Measurements from ENCODE around the gene PRRX2. TPM values are rescaled to one million over a fixed set of nuclear protein-coding genes. Genes with fewer than 3 reads are reported as not detected.

PRRX2 gene
- 1 to 10 TPM in 4 of 7 donors, under 1 TPM in 3; 0.20 to 4.0 (median 1.4) TPM for total RNA-seq
- under 1 TPM; 0.33 to 0.77 TPM for polyA plus RNA-seq
- long read RNA-seq, donor 1: 0 reads
- long read RNA-seq, donor 2, transcript PRRX2-201 (4 exons, 1,311 nt): major isoform, 9 of 30 reads
- long read RNA-seq, donor 2, partial matches to known transcripts: 21 of 30 reads
- long read RNA-seq, donor 2, other reads (novel, unspliced or antisense): 0 of 30 reads
- long read RNA-seq, donor 3: 0 reads

DNA sequence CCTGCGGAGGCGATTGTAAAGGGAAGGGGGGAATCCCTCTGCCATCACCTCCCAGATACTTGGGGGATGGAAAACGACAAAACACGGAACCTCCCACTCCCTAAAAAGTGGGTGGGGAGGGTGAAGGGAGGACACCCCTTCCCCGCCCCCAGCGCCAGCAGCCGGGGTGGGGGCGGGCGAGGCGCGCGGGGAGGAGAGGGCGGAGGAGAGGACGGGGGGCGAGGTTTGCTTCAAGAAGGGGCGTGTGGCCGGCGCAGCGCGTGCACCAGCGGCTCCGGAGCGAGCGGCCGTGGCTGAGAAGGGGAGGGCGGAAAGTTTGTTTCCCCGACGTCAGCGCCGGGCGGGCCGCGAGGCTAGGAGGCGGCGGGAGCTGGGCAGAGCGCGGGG is at the start of gene PRRX2:
Gene PRRX2, plus strand, starts transcription at position 259 of the 387 bp plus-strand sequence. CDS start 221 bp downstream, outside the sequence.
- Histone ChIP-seq H3K4me3 (peak within 1 kb of the TSS; percentile 23), H3K4me1 (ENCODE audit: insufficient read depth) (no peaks in the 10 kb centered on the region), H3K36me3 (no peaks in the 10 kb centered on the region), H3K9me3 (no peaks in the 10 kb centered on the region), H3K27me3 (no peaks in the 10 kb centered on the region), H3K27ac (no peak within 1 kb of the TSS)
- intact Hi-C loops (cut with DNase I): loop anchor here in 1 of 4 donors (5.0 kb wide), 1 partner anchor 817 kb away; no protein-coding TSS in a partner anchor
- 1 to 2% (median 1%) methylated on average over 25 to 37 of the region's 37 CpGs for WGBS, 3 donors
- DNase-seq: no peak
- TF ChIP-seq POLR2A (IDR thresholded peaks at IDR 0.05): no peak
- no peak for TF ChIP-seq EP300 (IDR thresholded peaks at IDR 0.05)
- TF ChIP-seq, protein P1, sequence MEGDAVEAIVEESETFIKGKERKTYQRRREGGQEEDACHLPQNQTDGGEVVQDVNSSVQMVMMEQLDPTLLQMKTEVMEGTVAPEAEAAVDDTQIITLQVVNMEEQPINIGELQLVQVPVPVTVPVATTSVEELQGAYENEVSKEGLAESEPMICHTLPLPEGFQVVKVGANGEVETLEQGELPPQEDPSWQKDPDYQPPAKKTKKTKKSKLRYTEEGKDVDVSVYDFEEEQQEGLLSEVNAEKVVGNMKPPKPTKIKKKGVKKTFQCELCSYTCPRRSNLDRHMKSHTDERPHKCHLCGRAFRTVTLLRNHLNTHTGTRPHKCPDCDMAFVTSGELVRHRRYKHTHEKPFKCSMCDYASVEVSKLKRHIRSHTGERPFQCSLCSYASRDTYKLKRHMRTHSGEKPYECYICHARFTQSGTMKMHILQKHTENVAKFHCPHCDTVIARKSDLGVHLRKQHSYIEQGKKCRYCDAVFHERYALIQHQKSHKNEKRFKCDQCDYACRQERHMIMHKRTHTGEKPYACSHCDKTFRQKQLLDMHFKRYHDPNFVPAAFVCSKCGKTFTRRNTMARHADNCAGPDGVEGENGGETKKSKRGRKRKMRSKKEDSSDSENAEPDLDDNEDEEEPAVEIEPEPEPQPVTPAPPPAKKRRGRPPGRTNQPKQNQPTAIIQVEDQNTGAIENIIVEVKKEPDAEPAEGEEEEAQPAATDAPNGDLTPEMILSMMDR (IDR thresholded peaks at IDR 0.05): no peak

DNA sequence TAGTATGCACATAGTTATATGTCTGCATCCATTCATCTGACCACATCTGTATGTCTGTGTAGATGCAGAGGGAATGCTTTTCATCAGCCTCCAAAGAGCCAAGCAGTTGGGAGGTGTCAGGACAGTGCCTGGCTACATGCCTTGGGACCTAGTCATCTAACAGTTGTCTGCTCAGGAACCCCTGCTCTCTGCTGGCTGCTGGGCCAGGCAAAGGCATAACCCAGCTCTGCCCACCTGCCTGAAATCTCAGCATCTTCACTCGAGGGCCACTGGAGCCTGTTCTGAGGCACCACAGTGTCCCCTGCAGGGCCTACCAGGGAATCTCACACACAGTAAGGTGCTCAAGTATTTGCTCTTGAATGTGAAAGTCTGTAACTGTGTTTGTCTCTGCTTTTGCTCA is 48.3 kb upstream of the PRRX2 start:
- H3K27ac ChIP-seq: no peak overlapping the region
- no peak for DNase-seq
- no peaks in the 10 kb centered on the region for H3K9me3 ChIP-seq
- H3K4me3 ChIP-seq: no peak overlapping the region
- TF ChIP-seq POLR2A (IDR thresholded peaks at IDR 0.05) (no peak), EP300 (IDR thresholded peaks at IDR 0.05) (no peak)
- intact Hi-C loops (cut with DNase I): loop anchor here in 1 of 4 donors (10.0 kb wide), 1 partner anchor 292 kb away; no protein-coding TSS in a partner anchor
- H3K36me3 ChIP-seq: no peaks in the 10 kb centered on the region
- H3K4me1 ChIP-seq (ENCODE audit: insufficient read depth): peaks cover 4% of the 10 kb centered on the region
- 0 to 9% (median 6%) methylated on average over 1 of the region's 1 CpG for WGBS, 3 donors
- H3K27me3 ChIP-seq: no peaks in the 10 kb centered on the region

DNA sequence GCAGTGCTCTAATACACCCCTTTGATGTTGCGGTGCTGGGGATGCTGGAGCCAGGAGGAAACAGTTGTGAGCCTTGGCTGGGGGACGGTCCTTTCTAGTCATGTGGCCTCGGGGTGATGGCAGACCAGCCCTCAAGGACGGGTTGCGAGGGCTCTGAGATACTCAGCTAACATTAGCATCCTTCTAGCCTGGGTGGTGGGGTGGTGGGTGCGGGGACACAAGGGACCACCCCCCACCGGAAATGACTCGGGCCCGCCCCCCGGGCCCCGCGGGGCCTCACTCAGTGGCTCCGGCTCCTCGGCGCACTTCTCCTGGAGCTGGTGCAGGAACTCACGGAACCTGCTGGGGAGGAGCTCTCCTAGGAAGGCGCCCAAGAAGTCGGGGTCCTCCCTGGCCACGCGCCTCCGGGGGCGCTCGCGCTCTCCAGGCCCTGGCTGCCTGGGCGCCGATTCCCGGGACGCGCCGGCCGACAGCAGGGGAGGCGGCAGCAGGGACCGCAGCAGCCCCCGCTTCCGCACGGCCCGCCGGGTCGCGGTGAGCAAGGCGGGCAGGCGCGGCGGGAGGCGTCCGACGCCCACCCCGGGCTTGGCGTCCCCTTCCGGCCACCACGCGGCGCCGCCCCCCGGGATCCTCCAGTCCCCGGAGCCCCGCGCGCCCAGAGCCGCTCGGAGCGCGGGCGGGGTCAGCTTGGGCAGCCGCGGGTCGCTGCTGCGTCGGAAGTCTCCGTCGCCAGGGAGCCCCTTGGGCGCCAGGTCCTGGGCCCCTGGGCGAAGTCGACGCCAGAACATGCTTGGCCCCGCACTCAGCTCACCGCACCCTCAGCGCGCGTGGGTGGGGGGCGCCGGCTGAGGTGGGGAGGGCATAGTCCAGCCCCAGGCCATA is 45.4 kb upstream of the PRRX2 start:
- WGBS, 3 donors: 1 to 2% (median 2%) methylated on average over 54 to 82 of the region's 82 CpGs
- Histone ChIP-seq H3K27ac (no peak overlapping the region), H3K36me3 (no peaks in the 10 kb centered on the region), H3K9me3 (no peaks in the 10 kb centered on the region), H3K4me3 (peak overlapping the region; percentile 36), H3K27me3 (no peaks in the 10 kb centered on the region), H3K4me1 (ENCODE audit: insufficient read depth) (peaks cover 4% of the 10 kb centered on the region)
- DNase-seq: peak in 1 of 5 donors; percentile 48
- intact Hi-C loops (cut with DNase I): loop anchor here in 1 of 4 donors (10.0 kb wide), 1 partner anchor 295 kb away; no protein-coding TSS in a partner anchor
- no peak for TF ChIP-seq EP300 (IDR thresholded peaks at IDR 0.05)
- TF ChIP-seq, protein P1 (IDR thresholded peaks at IDR 0.05): no peak
- TF ChIP-seq POLR2A (IDR thresholded peaks at IDR 0.05): no peak

DNA sequence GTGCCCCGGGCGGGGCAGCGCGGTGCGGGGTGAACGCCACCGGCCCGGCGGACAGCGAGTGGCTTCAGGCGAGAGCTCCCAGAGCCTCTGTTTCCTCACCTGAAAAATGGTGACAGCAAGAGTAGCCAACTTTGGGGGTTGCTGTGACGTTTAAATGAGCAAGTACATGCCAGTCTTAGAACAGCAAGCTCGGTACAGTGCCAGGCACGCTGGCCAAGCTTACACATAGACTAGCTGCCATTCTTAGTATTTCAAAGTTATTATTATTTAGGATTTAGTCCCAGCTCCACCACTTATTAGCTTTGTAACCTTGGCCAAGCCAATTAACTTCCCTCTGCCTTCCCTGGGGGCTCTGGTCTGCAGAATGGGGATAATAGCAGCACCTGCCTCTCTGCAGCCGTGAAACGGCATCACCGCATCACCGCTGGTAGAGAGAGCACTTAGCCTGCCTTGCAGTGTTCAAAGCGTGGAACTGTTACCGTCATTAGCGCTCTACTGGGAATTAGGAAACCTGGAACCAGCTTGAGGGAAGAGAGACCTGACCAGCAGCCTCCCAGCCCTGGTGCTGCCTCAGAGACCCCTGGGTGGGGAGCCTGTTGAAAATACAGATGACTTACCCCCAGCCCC is 44.7 kb upstream of the PRRX2 start, which contains the start of gene C9orf50:
Gene C9orf50, minus strand, starts transcription at position 433 of the 627 bp plus-strand sequence. CDS start 527 bp downstream, outside the sequence.
- WGBS, 3 donors: 16 to 24% (median 17%) methylated on average over 17 to 21 of the region's 21 CpGs
- Histone ChIP-seq H3K4me1 (ENCODE audit: insufficient read depth) (peaks cover 4% of the 10 kb centered on the region), H3K36me3 (no peaks in the 10 kb centered on the region), H3K27ac (no peak within 1 kb of the TSS), H3K4me3 (peak within 1 kb of the TSS; percentile 36), H3K9me3 (no peaks in the 10 kb centered on the region), H3K27me3 (no peaks in the 10 kb centered on the region)
- no peak for DNase-seq
- TF ChIP-seq POLR2A (IDR thresholded peaks at IDR 0.05) (no peak), EP300 (IDR thresholded peaks at IDR 0.05) (no peak)
- TF ChIP-seq, protein P1 (IDR thresholded peaks at IDR 0.05): no peak
- intact Hi-C loops (cut with DNase I): no loop called here
